DND-41 (cell line): ENCODE measurements around the gene ADPRH.

ENCODE experiments used
- ATAC-seq: fragments of 200-7000 bp; cut with Tn5 transposase; 3 replicates; pipeline ENCODE4 v1.9.1; 2021; ENCODE audit warnings: low read depth; ENCODE audit not compliant: insufficient read depth
- DNase-seq: peaks from one replicate; pipeline ENCODE4 v3.0.0-alpha.2; 2020
- H2AFZ ChIP-seq: 2 replicates; pipeline ENCODE4 v1.6.0; 2012; ENCODE audit warnings: low read depth, low read length
- H3K27ac ChIP-seq: 2 replicates; pipeline ENCODE4 v1.5.1; 2012; ENCODE audit warnings: low read length, inconsistent platforms
- H3K27me3 ChIP-seq: fragments of 200-600 bp; sonication (generic); 2 replicates; pipeline ENCODE4 v1.6.0; 2012; ENCODE audit warnings: low read length, mild to moderate bottlenecking, inconsistent platforms; ENCODE audit not compliant: insufficient read depth, poor library complexity
- H3K36me3 ChIP-seq: 2 replicates; pipeline ENCODE4 v1.5.1; 2012; ENCODE audit warnings: low read length, inconsistent platforms; ENCODE audit not compliant: insufficient read depth
- H3K4me1 ChIP-seq: 2 replicates; pipeline ENCODE4 v1.5.1; 2012; ENCODE audit warnings: mild to moderate bottlenecking, low read length; ENCODE audit not compliant: insufficient read depth
- H3K4me2 ChIP-seq: 2 replicates; pipeline ENCODE4 v1.6.0; 2012; ENCODE audit warnings: mild to moderate bottlenecking, moderate library complexity, low read length, inconsistent platforms; ENCODE audit not compliant: insufficient read depth
- H3K4me3 ChIP-seq, 2 experiments: fragments of 200-600 bp in 1 of 2; shearing (Covaris generic) in 1 of 2; 2 replicates each; pipeline ENCODE4 v1.5.1; 2012 to 2016; ENCODE audit warnings: inconsistent platforms in 2 of 2, low read length in 2 of 2, mild to moderate bottlenecking in 2 of 2, low read depth in 1 of 2, moderate library complexity in 1 of 2
- H3K79me2 ChIP-seq: 2 replicates; pipeline ENCODE4 v1.6.0; 2012; ENCODE audit warnings: low read length, inconsistent platforms; ENCODE audit not compliant: insufficient read depth
- H3K9ac ChIP-seq: 2 replicates; pipeline ENCODE4 v1.6.0; 2012; ENCODE audit warnings: low read depth, mild to moderate bottlenecking, inconsistent platforms, low read length, moderate library complexity
- H3K9me3 ChIP-seq: 2 replicates; pipeline ENCODE4 v1.5.1; 2012; ENCODE audit warnings: low read length, moderate library complexity, mild to moderate bottlenecking, inconsistent platforms; ENCODE audit not compliant: insufficient read depth, severe bottlenecking
- H4K20me1 ChIP-seq: 2 replicates; pipeline ENCODE4 v1.6.0; 2012; ENCODE audit warnings: low read length; ENCODE audit not compliant: insufficient read depth
- CTCF ChIP-seq: IDR thresholded peaks from 2 replicates; pipeline ENCODE4 v1.5.1; 2012; ENCODE audit warnings: borderline replicate concordance, low read length, moderate library complexity, mild to moderate bottlenecking; ENCODE audit not compliant: poor library complexity, severe bottlenecking; ENCODE audit errors: extremely low read depth
- EZH2 ChIP-seq: IDR thresholded peaks from 3 replicates; pipeline ENCODE4 v1.6.1; 2012; ENCODE audit warnings: borderline replicate concordance, low read depth, mild to moderate bottlenecking, moderate library complexity, low read length, inconsistent platforms; ENCODE audit not compliant: severe bottlenecking

Gene ADPRH

GRCh38 chr3:119531151-119531550 is 48.1 kb upstream of the ADPRH start:
- no peaks in the 10 kb centered on the region for H3K27me3 ChIP-seq
- no peak overlapping the region for H3K4me2 ChIP-seq
- TF ChIP-seq CTCF (no peak), EZH2 (no peak)
- no peak for DNase-seq
- no peak overlapping the region for H2AFZ ChIP-seq
- H3K9ac ChIP-seq: no peak overlapping the region
- H3K4me3 ChIP-seq: no peak overlapping the region
- ATAC-seq: no peak
- H3K36me3 ChIP-seq: no peaks in the 10 kb centered on the region; the same call in 1 of the 2 replicates
- no peaks in the 10 kb centered on the region for H3K4me1 ChIP-seq
- H3K27ac ChIP-seq: no peak overlapping the region
- H4K20me1 ChIP-seq: no peaks in the 10 kb centered on the region
- no peaks in the 10 kb centered on the region for H3K9me3 ChIP-seq
- no peaks in the 10 kb centered on the region for H3K79me2 ChIP-seq

GRCh38 chr3:119534296-119534695 is 45.0 kb upstream of the ADPRH start:
- no peak overlapping the region for H3K9ac ChIP-seq
- DNase-seq: no peak
- no peak for TF ChIP-seq EZH2
- TF ChIP-seq CTCF: no peak
- H3K4me1 ChIP-seq: no peaks in the 10 kb centered on the region
- H2AFZ ChIP-seq: no peak overlapping the region
- no peaks in the 10 kb centered on the region for H3K27me3 ChIP-seq
- no peak for ATAC-seq
- H3K4me2 ChIP-seq: no peak overlapping the region
- no peaks in the 10 kb centered on the region for H3K36me3 ChIP-seq
- no peaks in the 10 kb centered on the region for H4K20me1 ChIP-seq
- H3K27ac ChIP-seq: no peak overlapping the region
- H3K4me3 ChIP-seq: no peak overlapping the region
- no peaks in the 10 kb centered on the region for H3K9me3 ChIP-seq
- no peaks in the 10 kb centered on the region for H3K79me2 ChIP-seq

- no peak overlapping the region for H3K9ac ChIP-seq
- H3K4me2 ChIP-seq: no peak overlapping the region
- no peaks in the 10 kb centered on the region for H3K27me3 ChIP-seq
- H3K4me1 ChIP-seq: no peaks in the 10 kb centered on the region
- H3K36me3 ChIP-seq: no peaks in the 10 kb centered on the region
- no peak overlapping the region for H2AFZ ChIP-seq
- H3K79me2 ChIP-seq: no peaks in the 10 kb centered on the region
- no peak overlapping the region for H3K4me3 ChIP-seq
- no peak overlapping the region for H3K27ac ChIP-seq
- H4K20me1 ChIP-seq: no peaks in the 10 kb centered on the region
- H3K9me3 ChIP-seq: no peaks in the 10 kb centered on the region
- TF ChIP-seq CTCF (no peak), EZH2 (no peak)
- DNase-seq (no peak), ATAC-seq (no peak)
Measured at GRCh38 chr3:119536757-119537156, 42.5 kb upstream of the ADPRH start.

GRCh38 chr3:119538772-119539171 is 40.5 kb upstream of the ADPRH start:
- no peaks in the 10 kb centered on the region for H3K9me3 ChIP-seq
- no peak overlapping the region for H3K27ac ChIP-seq
- no peak for DNase-seq
- no peaks in the 10 kb centered on the region for H3K4me1 ChIP-seq
- H2AFZ ChIP-seq: no peak overlapping the region
- H4K20me1 ChIP-seq: no peaks in the 10 kb centered on the region
- no peak overlapping the region for H3K9ac ChIP-seq
- H3K27me3 ChIP-seq: no peaks in the 10 kb centered on the region
- TF ChIP-seq CTCF: no peak
- TF ChIP-seq EZH2: no peak
- H3K36me3 ChIP-seq: no peaks in the 10 kb centered on the region
- no peak overlapping the region for H3K4me3 ChIP-seq
- H3K4me2 ChIP-seq: no peak overlapping the region
- no peak for ATAC-seq
- H3K79me2 ChIP-seq: no peaks in the 10 kb centered on the region
